ENCODE measurements around the gene RDH8. TPM values are rescaled to one million over a fixed set of nuclear protein-coding genes. Genes with fewer than 3 reads are reported as not detected.

RDH8 gene
- polyA plus RNA-seq, 1 experiment, result 0.21 TPM

DNA sequence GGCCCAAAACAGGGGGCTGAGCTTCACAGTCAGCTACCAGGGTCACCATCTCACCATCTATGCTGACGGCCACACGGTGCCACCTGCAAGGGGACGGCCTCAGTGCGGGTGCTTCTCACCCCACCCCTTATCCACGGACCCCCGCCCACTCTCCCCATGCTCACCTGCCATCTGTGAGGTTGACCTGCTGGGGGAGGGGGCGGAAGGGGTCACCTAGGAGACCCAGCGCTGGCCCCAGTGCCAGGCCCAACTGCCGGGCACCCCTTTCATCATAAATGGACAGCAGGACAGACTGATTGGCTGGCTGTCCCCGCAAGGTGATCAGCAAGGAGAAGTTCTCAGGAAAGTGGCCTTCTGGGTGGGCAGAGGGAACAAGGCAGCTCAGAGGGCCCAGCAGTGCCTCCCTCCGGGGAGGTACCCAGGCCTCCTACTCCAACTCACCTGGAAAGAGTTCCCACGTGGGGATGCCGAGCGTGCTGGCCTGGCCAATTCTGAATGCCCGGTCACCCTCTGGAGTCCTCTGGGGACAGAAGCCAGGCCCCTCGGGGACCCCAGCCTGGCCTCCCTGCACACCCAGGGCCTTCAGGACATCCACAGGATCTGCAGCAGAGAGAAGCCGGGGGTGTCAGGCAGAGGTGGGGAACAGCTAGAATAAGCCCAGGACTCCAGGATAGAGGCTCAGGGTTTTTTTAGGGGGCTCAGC is 7.5 kb upstream of the RDH8 start:
- peaks cover 3% of the 10 kb centered on the region for H3K36me3 ChIP-seq (ENCODE audit: control insufficient read depth, insufficient read depth, low read length)
- POLR2A ChIA-PET, result interaction anchor here (0.6 kb wide), 1 partner anchor 178 kb away, joined by 3 read pairs; the partner anchor contains the start of gene UBL5
- TF ChIP-seq, protein P1, sequence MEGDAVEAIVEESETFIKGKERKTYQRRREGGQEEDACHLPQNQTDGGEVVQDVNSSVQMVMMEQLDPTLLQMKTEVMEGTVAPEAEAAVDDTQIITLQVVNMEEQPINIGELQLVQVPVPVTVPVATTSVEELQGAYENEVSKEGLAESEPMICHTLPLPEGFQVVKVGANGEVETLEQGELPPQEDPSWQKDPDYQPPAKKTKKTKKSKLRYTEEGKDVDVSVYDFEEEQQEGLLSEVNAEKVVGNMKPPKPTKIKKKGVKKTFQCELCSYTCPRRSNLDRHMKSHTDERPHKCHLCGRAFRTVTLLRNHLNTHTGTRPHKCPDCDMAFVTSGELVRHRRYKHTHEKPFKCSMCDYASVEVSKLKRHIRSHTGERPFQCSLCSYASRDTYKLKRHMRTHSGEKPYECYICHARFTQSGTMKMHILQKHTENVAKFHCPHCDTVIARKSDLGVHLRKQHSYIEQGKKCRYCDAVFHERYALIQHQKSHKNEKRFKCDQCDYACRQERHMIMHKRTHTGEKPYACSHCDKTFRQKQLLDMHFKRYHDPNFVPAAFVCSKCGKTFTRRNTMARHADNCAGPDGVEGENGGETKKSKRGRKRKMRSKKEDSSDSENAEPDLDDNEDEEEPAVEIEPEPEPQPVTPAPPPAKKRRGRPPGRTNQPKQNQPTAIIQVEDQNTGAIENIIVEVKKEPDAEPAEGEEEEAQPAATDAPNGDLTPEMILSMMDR (IDR thresholded peaks at IDR 0.05; ENCODE audit: insufficient read depth, low read depth, low read length), result no peak
- no peak overlapping the region for H3K4me3 ChIP-seq (ENCODE audit: low read depth, low read length)
- H3K27me3 ChIP-seq (ENCODE audit: control insufficient read depth, insufficient read depth, low read length), result no peaks in the 10 kb centered on the region
- CTCF ChIA-PET, result interaction anchor here (1.3 to 2.0 kb wide), 3 partner anchors 23 to 244 kb away, joined by 3 to 13 read pairs (median 6); no protein-coding TSS in a partner anchor
- no peak for DNase-seq (ENCODE audit: low read depth)

DNA sequence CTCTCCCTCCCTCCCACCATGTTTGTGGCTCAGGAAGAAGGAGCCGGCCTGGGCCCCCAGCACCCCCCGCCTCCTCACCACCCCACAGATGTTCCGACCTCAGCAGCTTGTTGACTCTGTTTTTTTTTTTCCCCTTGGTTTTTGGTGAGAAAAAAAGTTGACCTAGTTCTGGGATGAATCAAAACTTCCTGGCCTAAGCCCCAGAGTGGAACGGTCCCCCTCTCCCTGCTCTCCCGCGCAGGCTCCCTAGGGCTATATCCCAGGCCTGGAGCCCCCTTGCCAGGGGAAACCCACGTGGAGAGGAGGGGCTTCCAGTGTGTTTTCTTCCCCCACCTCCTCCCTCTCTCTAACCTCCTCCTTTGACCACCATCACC is 7.0 kb upstream of the RDH8 start:
- Histone ChIP-seq H3K4me3 (ENCODE audit: low read depth, low read length) (no peak overlapping the region), H3K36me3 (ENCODE audit: control insufficient read depth, insufficient read depth, low read length) (peaks cover 3% of the 10 kb centered on the region), H3K27me3 (ENCODE audit: control insufficient read depth, insufficient read depth, low read length) (no peaks in the 10 kb centered on the region)
- TF ChIP-seq, protein P1 (IDR thresholded peaks at IDR 0.05; ENCODE audit: insufficient read depth, low read depth, low read length), result no peak
- ChIA-PET CTCF (interaction anchor here (1.9 kb wide), 1 partner anchor 75 kb away, joined by 6 read pairs; no protein-coding TSS in a partner anchor), POLR2A (interaction anchor here (0.6 kb wide), 1 partner anchor 178 kb away, joined by 3 read pairs; the partner anchor contains the start of gene UBL5)
- no peak for DNase-seq (ENCODE audit: low read depth)

DNA sequence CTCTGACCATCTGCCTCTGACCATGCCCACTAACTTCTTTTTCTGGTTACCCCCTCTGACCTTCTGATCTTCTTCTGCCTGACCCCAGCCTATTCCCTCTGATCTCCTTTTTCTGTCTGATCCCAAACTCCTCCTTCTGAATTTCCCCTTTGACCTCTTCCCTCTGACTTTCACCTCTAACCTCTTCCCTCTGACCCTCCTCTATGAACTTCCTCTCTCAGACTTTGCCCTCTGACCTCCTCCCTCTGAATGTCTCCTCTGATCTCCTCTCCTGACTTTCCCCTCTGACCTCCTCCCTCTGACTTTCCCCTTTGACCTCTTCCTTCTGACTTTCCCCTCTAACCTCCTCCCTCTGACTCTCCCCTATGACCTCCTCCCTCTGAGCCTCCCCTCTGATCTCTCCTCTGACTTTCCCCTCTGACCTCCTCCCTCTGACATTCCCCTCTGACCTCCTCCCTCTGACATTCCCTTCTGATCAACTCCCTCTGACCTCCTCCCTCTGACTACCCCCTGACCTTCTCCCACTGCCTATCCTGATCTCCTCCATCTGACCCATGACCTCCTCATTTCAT is 6.4 kb upstream of the RDH8 start:
- ChIA-PET POLR2A (no interaction called here), CTCF (interaction anchor here (0.7 to 2.7 kb wide), 3 partner anchors 21 to 76 kb away, joined by 3 to 16 read pairs (median 6); no protein-coding TSS in a partner anchor)
- no peak overlapping the region for H3K4me3 ChIP-seq (ENCODE audit: low read depth, low read length)
- H3K36me3 ChIP-seq (ENCODE audit: control insufficient read depth, insufficient read depth, low read length), result peaks cover 3% of the 10 kb centered on the region
- TF ChIP-seq, protein P1 (IDR thresholded peaks at IDR 0.05; ENCODE audit: insufficient read depth, low read depth, low read length), result no peak
- H3K27me3 ChIP-seq (ENCODE audit: control insufficient read depth, insufficient read depth, low read length), result no peaks in the 10 kb centered on the region
- no peak for DNase-seq (ENCODE audit: low read depth)

DNA sequence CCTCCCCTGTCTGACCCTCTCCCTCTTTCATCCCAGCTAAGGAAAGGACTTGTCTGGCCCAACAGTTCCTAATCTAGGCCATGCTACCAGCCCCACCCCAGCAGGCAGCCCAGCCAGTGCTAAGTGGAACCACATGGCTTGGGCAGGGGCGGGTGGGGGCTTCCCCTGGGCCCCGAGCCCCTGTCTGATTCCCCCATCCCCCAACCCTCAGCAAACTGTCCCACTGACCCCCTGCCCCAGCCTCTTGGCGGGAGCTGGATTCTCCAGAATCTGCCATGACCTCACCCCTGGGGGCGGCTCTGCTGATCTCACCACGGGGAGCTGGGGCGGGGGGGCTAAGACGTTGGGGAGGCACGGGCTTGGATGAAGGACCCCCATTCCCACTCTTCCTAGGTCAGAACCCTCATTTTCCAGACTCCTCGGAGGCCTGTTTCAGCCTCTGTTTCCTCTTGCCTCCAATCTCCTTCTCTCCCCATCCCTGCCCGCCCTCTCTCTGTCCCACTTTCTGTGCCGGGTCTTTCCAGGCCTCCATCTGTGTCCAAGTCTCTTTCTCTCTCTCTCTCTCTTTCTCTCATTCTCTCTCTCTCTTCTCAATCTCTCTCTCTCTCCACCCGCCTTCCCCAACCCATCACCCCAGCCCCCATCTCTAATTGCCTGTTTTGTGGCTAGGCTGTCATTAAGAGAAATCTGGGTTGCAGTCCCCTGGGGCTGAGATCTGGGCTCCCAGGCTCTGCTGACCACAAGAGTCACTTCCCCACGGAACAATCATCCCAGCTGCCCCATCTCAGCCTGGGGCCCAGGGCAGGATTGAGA is 5.7 kb upstream of the RDH8 start:
- ChIA-PET POLR2A (no interaction called here), CTCF (interaction anchor here (0.7 to 2.7 kb wide), 4 partner anchors 8 to 113 kb away, joined by 3 to 16 read pairs (median 8); no protein-coding TSS in a partner anchor)
- no peak overlapping the region for H3K4me3 ChIP-seq (ENCODE audit: low read depth, low read length)
- peaks cover 4% of the 10 kb centered on the region; the same call in 1 of the 2 replicates for H3K27me3 ChIP-seq (ENCODE audit: control insufficient read depth, insufficient read depth, low read length)
- H3K36me3 ChIP-seq (ENCODE audit: control insufficient read depth, insufficient read depth, low read length), result peaks cover 3% of the 10 kb centered on the region
- peak; percentile 49 for DNase-seq (ENCODE audit: low read depth)
- TF ChIP-seq, protein P1 (IDR thresholded peaks at IDR 0.05; ENCODE audit: insufficient read depth, low read depth, low read length), result no peak

Data from BJ (cell line).